OCI-LY3 (cell line): ENCODE measurements around the gene NCOA3.

Source experiments
- EZH2phosphoT487 ChIP-seq: fragments of 200-600 bp; shearing (Covaris generic); IDR thresholded peaks from 2 replicates; pipeline ENCODE4 v1.6.1; 2018; ENCODE audit warnings: antibody characterized with exemption, mixed run types, low read depth
- TF ChIP-seq, protein P1 (sequence below): fragments of 200-600, 300-600 bp; sonication (generic); IDR thresholded peaks from 2 replicates; pipeline ENCODE4 v1.5.1; 2014; ENCODE audit warnings: antibody characterized with exemption, low read length, low read depth

- TF ChIP-seq, protein P1, sequence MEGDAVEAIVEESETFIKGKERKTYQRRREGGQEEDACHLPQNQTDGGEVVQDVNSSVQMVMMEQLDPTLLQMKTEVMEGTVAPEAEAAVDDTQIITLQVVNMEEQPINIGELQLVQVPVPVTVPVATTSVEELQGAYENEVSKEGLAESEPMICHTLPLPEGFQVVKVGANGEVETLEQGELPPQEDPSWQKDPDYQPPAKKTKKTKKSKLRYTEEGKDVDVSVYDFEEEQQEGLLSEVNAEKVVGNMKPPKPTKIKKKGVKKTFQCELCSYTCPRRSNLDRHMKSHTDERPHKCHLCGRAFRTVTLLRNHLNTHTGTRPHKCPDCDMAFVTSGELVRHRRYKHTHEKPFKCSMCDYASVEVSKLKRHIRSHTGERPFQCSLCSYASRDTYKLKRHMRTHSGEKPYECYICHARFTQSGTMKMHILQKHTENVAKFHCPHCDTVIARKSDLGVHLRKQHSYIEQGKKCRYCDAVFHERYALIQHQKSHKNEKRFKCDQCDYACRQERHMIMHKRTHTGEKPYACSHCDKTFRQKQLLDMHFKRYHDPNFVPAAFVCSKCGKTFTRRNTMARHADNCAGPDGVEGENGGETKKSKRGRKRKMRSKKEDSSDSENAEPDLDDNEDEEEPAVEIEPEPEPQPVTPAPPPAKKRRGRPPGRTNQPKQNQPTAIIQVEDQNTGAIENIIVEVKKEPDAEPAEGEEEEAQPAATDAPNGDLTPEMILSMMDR, result no peak
- TF ChIP-seq EZH2phosphoT487, result no peak
Observed at GRCh38 chr20:47546184-47547033, 44.7 kb downstream of the NCOA3 start.
